HCT116 (cell line): ENCODE measurements around the gene DEPDC1B.

ENCODE experiments used
- CBX3 ChIP-seq: IDR thresholded peaks from 2 replicates; pipeline ENCODE4 v1.6.1; 2012; ENCODE audit warnings: low read depth
- EGR1 ChIP-seq: IDR thresholded peaks from 2 replicates; pipeline ENCODE4 v1.6.1; 2012; ENCODE audit warnings: low read depth
- EZH2 ChIP-seq: fragments of 200-600 bp; sonication (generic); IDR thresholded peaks from 2 replicates; pipeline ENCODE4 v1.6.1; 2017; ENCODE audit warnings: antibody characterized with exemption, mixed run types
- FOSL1 ChIP-seq: IDR thresholded peaks from 2 replicates; pipeline ENCODE4 v1.6.1; 2012; ENCODE audit warnings: low read depth
- POLR2A ChIP-seq: IDR thresholded peaks from 2 replicates; pipeline ENCODE4 v1.7.0; 2011; ENCODE audit warnings: borderline replicate concordance; ENCODE audit not compliant: insufficient read depth, insufficient read length; ENCODE audit errors: extremely low read depth
- POLR2AphosphoS5 ChIP-seq: IDR thresholded peaks from 2 replicates; pipeline ENCODE4 v1.6.1; 2011; ENCODE audit warnings: mild to moderate bottlenecking, low read depth, low read length, moderate library complexity
- RAD21 ChIP-seq: IDR thresholded peaks from 2 replicates; pipeline ENCODE4 v1.6.1; 2012; ENCODE audit warnings: low read depth, mild to moderate bottlenecking
- SRF ChIP-seq: IDR thresholded peaks from 2 replicates; pipeline ENCODE4 v1.6.1; 2012; ENCODE audit warnings: low read depth
- YY1 ChIP-seq: IDR thresholded peaks from 2 replicates; pipeline ENCODE4 v1.6.1; 2011; ENCODE audit warnings: low read length, low read depth, moderate library complexity, mild to moderate bottlenecking; ENCODE audit not compliant: insufficient replicate concordance; ENCODE audit errors: extremely low read depth
- TF ChIP-seq, protein P1 (sequence below), 3 experiments: fragments of 200-600 bp in 1 of 3; sonication (generic) in 1 of 3; IDR thresholded peaks in 2 of 3; conservative IDR thresholded peaks in 1 of 3; 2 replicates each; pipeline ENCODE4 v1.5.1; 2012 to 2017; ENCODE audit warnings: low read depth in 2 of 3, low read length in 2 of 3, antibody characterized with exemption in 1 of 3, borderline replicate concordance in 1 of 3, control low read depth in 1 of 3, mild to moderate bottlenecking in 1 of 3, mixed read lengths in 1 of 3, mixed run types in 1 of 3, moderate library complexity in 1 of 3; ENCODE audit not compliant: insufficient read depth in 1 of 3
- TF ChIP-seq, protein P2 (sequence below): IDR thresholded peaks from 2 replicates; pipeline ENCODE4 v1.6.1; 2012
- TF ChIP-seq, protein P3 (sequence below): IDR thresholded peaks from 2 replicates; pipeline ENCODE4 v1.6.1; 2012; ENCODE audit warnings: low read depth
- TF ChIP-seq, protein P4 (sequence below): IDR thresholded peaks from 2 replicates; pipeline ENCODE4 v1.6.1; 2011; ENCODE audit warnings: mild to moderate bottlenecking, low read length, moderate library complexity; ENCODE audit not compliant: insufficient replicate concordance; ENCODE audit errors: extremely low read depth

DNA sequence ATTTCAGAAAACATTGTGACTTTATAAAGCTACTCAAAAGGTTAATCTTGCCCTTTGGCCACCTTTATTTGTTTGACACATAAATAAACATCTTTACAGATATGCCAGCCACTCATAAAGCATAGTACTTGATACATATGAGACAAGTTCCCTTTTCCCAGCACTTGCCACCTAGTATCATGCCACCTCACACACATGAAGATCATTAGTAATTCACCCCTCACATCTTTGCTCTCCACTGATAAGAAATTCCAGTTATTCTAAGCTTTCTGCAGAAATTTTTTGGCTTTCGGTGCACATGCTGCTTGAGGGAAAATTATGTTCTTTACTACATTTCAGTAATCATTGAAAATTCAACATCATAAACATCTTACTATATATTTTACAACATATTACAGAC is 59.1 kb downstream of the DEPDC1B start:
- TF ChIP-seq POLR2A = no peak
- TF ChIP-seq, protein P1, sequence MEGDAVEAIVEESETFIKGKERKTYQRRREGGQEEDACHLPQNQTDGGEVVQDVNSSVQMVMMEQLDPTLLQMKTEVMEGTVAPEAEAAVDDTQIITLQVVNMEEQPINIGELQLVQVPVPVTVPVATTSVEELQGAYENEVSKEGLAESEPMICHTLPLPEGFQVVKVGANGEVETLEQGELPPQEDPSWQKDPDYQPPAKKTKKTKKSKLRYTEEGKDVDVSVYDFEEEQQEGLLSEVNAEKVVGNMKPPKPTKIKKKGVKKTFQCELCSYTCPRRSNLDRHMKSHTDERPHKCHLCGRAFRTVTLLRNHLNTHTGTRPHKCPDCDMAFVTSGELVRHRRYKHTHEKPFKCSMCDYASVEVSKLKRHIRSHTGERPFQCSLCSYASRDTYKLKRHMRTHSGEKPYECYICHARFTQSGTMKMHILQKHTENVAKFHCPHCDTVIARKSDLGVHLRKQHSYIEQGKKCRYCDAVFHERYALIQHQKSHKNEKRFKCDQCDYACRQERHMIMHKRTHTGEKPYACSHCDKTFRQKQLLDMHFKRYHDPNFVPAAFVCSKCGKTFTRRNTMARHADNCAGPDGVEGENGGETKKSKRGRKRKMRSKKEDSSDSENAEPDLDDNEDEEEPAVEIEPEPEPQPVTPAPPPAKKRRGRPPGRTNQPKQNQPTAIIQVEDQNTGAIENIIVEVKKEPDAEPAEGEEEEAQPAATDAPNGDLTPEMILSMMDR (IDR thresholded peaks at IDR 0.05 in 2 of 3, conservative IDR thresholded peaks at IDR 0.05 in 1 of 3; ENCODE audit: borderline replicate concordance in 1 of 3, insufficient read depth in 1 of 3, low read depth in 2 of 3, low read length in 2 of 3) = no peak
- TF ChIP-seq, protein P2, sequence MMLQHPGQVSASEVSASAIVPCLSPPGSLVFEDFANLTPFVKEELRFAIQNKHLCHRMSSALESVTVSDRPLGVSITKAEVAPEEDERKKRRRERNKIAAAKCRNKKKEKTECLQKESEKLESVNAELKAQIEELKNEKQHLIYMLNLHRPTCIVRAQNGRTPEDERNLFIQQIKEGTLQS = no peak
- TF ChIP-seq EZH2 = no peak
- TF ChIP-seq EGR1 = no peak
- no peak for TF ChIP-seq RAD21
- TF ChIP-seq YY1 = no peak
- TF ChIP-seq, protein P3, sequence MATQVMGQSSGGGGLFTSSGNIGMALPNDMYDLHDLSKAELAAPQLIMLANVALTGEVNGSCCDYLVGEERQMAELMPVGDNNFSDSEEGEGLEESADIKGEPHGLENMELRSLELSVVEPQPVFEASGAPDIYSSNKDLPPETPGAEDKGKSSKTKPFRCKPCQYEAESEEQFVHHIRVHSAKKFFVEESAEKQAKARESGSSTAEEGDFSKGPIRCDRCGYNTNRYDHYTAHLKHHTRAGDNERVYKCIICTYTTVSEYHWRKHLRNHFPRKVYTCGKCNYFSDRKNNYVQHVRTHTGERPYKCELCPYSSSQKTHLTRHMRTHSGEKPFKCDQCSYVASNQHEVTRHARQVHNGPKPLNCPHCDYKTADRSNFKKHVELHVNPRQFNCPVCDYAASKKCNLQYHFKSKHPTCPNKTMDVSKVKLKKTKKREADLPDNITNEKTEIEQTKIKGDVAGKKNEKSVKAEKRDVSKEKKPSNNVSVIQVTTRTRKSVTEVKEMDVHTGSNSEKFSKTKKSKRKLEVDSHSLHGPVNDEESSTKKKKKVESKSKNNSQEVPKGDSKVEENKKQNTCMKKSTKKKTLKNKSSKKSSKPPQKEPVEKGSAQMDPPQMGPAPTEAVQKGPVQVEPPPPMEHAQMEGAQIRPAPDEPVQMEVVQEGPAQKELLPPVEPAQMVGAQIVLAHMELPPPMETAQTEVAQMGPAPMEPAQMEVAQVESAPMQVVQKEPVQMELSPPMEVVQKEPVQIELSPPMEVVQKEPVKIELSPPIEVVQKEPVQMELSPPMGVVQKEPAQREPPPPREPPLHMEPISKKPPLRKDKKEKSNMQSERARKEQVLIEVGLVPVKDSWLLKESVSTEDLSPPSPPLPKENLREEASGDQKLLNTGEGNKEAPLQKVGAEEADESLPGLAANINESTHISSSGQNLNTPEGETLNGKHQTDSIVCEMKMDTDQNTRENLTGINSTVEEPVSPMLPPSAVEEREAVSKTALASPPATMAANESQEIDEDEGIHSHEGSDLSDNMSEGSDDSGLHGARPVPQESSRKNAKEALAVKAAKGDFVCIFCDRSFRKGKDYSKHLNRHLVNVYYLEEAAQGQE = no peak
- no peak for TF ChIP-seq POLR2AphosphoS5
- no peak for TF ChIP-seq SRF
- TF ChIP-seq CBX3 = no peak
- no peak for TF ChIP-seq FOSL1
- TF ChIP-seq, protein P4, sequence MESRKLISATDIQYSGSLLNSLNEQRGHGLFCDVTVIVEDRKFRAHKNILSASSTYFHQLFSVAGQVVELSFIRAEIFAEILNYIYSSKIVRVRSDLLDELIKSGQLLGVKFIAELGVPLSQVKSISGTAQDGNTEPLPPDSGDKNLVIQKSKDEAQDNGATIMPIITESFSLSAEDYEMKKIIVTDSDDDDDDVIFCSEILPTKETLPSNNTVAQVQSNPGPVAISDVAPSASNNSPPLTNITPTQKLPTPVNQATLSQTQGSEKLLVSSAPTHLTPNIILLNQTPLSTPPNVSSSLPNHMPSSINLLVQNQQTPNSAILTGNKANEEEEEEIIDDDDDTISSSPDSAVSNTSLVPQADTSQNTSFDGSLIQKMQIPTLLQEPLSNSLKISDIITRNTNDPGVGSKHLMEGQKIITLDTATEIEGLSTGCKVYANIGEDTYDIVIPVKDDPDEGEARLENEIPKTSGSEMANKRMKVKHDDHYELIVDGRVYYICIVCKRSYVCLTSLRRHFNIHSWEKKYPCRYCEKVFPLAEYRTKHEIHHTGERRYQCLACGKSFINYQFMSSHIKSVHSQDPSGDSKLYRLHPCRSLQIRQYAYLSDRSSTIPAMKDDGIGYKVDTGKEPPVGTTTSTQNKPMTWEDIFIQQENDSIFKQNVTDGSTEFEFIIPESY = no peak
